GM18861 (cell line): ENCODE data around the gene ANKRA2.

Source experiments
- ATAC-seq: cut with Tn5 transposase; IDR thresholded peaks from one replicate; pipeline ENCODE4 v1.9.1; 2021; ENCODE audit not compliant: unreplicated experiment

Gene ANKRA2

GRCh38 chr5:73565139-73565968 is at the start of gene ANKRA2, which contains the start of gene UTP15:
ANKRA2 (minus strand) TSS chr5:73565639; CDS start chr5:73562881, 2,758 bp downstream.
UTP15 (plus strand) TSS chr5:73565743; CDS start chr5:73567345, 1,602 bp downstream.
- peak; percentile 92 for ATAC-seq

DNA sequence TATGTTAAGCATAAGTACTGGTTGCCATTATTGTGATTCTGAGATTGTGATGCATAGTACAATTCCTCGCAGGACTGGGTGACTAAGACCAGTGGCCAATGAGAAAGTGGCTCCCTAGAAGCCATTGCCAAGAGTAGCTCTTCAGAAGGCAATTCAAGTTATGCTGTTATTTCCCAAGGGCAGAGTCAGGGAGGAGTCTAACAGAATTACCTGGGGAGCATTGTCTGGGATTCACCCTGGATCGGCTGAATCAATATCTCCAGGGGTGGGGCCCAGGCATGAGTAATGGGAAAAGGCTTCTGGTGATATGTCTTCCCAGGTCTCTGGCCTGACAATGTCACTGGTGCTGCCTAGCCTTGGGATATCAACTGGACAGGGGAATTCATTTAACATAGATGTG is 49.6 kb upstream of the ANKRA2 start:
- ATAC-seq, result no peak

DNA sequence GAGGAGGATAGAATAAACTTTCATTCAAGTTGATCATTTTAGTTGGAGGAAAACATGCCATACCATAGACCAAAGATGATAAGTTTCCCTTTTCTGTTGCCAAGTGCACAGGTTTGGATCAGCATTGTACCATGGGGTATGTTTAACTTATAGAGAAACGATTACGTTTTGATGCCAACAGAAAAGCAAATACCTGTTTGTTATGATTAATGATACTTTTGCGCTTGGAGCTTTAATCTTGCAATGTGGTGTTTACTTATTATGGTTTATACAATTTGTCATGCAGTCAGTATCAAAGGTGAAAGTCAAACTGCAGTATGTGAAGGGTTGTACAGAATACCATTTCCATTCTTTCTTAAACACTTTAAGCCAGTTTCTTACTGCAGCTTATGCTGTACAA is 47.4 kb upstream of the ANKRA2 start:
- ATAC-seq, result no peak

DNA sequence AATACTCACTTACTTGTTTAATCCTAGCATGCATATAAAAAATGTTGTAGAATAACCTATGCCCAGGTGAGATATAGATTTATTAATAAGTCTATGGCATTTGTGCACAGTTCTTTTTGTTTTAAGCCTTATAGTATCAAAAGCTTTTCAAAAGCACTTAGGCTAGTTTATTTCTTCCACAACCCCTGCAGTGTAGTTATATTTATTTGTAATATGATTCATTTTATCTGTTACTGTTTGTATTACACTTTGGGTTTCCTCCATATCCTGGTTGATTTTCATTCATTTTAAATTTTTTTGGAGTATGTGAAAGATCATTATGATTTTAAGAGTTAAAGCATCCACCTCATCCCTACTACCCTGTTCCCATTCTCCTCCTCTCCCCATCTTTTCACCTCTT is 41.8 kb upstream of the ANKRA2 start:
- ATAC-seq, result no peak

DNA sequence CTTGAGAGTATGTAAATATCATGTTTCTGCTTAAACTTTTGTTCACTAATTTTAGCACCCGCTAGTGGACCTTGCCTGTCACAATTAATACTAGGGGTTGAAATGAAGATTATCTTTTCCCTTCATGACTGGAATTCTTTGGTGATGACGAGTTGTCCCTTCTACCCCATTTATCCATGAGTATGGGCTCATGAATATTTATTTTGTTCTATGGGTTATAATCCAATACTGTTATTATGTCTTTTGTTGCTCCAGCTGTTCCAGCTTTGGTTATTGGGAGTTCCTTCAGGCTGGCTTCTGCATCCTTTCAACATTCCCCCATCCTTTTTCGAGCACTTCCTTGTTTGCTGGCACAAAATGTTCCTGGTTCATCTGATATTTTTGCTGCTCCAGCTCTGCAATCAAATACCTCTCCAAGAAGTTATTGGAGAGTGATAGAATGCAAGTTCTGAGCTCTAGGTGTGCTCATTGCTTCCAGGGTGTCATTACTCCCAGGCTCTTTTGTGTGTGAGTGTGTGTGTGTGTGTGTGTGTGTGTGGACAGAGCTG is 40.8 kb upstream of the ANKRA2 start:
- ATAC-seq, result no peak

DNA sequence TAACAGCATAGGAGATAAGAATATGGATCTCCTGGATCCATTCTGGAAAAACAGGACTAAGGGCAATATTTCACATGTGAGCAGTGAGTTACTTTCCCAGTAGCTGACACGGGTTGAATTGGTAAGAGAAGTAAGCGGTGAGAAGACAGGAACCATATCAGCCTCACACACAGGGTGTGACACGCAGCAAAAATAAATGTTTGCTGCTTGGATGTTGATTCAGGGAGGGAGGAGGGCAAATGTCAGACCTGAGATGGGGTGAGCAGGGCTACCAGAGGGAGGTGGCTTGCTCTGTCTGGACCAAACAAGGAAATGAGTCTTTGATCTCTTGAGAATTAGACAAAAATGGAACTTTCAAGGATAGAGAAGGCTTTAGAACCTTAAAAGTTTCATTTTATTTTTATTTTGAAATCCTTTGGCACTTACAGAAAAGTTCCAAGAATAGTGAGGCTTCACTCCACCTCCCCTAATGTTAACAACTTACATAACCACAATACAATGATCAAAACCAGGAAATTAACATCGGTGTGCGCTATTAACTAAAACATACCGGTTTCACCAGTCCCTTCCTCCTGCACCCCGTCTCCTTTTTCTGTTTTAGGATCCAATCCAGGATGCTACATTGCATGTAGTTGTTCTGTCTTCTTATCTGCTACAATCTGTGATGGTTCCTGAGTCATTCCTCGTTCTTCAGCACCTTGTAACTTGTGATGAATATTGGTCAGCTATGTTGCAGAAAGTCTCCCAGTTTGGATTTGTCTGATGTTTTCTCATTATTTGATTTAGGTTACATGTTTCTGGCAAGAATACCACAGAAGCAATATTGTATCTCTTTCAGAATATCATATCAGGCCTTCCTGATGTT is 40.0 kb upstream of the ANKRA2 start:
- no peak for ATAC-seq

DNA sequence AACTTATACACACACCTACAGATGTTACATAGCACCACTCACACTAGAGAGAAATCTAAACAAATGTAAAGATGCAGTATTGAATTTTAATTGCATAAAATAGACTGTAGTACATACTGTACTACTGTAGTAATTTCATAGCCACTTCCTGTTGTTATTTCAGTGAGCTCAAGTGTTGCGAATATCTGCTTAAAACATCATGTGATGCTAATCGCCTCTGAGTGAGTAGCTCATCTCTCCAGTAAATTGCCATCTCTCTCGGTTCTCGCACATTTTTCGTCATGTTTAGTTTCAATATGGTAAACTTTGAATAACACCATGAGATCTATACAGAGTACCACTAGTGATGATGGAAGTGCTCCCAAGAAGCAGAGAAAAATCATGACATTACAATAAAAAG is 38.6 kb upstream of the ANKRA2 start:
- no peak for ATAC-seq

DNA sequence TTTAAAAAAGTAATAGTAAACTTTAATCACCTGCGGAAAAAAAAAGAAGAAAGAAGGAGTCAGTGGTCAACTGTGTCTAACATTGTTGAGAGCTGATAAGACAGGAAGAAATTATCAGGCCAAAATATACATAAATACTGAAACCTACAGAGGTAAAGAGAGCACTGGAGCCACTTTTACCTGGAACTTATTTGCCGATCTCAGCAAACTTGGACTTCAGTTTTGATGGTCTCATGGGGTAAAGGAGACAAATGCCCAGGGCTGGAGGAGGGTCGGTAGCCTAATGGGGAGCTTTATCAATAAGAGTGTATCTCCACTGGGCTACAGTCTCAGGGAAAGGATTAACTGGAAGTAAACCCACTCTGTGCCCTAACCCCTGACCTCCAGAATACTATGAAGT is 33.9 kb upstream of the ANKRA2 start:
- ATAC-seq, result no peak

- ATAC-seq, result no peak
Measured at GRCh38 chr5:73596705-73597328, 31.4 kb upstream of the ANKRA2 start.

- ATAC-seq, result no peak
Measured at GRCh38 chr5:73592551-73592950, 27.1 kb upstream of the ANKRA2 start.

GRCh38 chr5:73591698-73592501 is 26.5 kb upstream of the ANKRA2 start:
- ATAC-seq, result no peak

DNA sequence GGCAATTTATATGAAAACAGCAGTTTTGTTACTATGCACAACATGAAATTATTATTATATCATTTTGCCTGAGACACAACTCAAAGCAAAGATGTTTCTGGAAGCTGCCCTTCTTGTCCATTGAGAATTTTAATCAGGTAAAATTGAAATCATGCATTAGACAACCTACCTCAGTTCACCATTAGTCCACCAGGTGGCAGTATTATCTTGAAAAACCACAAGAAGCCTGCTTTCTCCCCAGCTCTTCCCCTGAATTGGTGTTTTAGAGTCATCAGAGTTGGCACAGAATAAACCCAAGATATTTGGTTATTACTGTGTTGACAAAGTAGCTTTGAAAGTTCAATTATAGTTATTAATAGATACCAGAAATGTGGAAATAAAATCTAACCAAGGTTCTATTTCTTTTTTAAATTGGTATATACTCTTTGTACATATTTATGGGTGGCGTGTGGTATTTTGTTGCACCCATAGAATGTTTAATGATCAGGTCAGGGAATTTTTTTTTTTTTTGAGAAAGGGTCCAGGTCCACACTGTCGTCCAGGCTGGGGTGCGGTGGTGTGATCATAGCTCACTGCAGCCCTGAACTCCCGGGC is 25.8 kb upstream of the ANKRA2 start:
- peak; percentile 54 for ATAC-seq

- ATAC-seq, result peak; percentile 67
Measured at GRCh38 chr5:73587923-73588322, 22.5 kb upstream of the ANKRA2 start.

- ATAC-seq, result no peak
Measured at GRCh38 chr5:73582285-73583145, 17.1 kb upstream of the ANKRA2 start.

DNA sequence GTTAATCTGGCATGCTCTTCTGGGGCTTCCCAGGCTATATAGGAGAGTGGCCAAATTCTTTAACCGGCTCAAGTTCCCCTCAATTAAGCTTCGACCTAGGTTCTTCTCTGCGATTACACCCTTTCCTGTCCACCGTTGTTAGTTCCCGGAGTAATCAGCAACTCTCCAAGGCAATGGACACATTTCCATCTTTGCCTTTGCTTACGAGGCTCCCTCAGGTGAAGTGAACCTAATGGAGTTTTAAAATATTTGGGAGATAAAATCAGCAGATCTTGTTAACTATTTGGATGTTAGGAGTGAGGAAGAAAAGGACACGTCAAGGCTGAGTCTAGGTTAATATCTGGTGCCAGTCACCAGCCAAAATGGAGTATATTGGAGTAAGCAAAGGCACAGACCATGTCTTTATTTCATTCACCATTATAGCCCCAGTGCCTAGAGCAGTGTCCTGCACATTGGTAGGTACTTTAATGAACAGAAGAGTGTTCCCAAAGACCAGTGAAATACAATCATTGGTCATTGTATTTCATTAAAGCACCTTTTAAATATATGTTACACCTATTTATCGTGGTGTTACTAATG is 619 bp upstream of the ANKRA2 start:
- ATAC-seq, result peak; percentile 0

GRCh38 chr5:73564675-73565074 is 764 bp downstream of the ANKRA2 start:
- ATAC-seq, result no peak

- no peak for ATAC-seq
Measured at GRCh38 chr5:73564018-73564417, 1.4 kb downstream of the ANKRA2 start.

DNA sequence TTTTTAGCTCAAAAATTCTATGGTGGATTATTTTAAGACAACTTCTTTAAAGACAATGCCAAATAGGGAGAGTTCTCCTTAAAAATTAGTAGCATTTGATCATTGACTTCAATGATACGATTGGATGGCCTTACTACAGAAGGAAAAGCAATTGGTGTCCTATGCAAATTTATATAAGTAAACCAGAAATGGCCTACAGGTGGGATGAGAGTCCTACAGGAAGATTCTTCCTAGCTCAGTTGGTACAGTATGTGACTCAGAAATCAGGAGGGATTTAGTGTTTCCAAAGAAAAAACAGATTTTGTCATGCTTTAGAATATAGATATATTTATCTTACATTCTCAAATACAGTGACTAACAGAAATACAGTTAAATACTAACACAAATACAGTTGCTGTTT is 6.5 kb downstream of the ANKRA2 start:
- ATAC-seq, result no peak

GRCh38 chr5:73552642-73553041 is 12.8 kb downstream of the ANKRA2 start:
- ATAC-seq, result no peak
